Uterus (tissue), 2 donors: Measurements from ENCODE around the gene PKM.

Experiments used
- POLR2A ChIP-seq, 2 donors: fragments of 450-650 bp; IDR thresholded peaks; one replicate each; pipeline ENCODE4 v1.6.1; 2016; ENCODE audit warnings: antibody characterized with exemption in 2 of 2, mild to moderate bottlenecking in 1 of 2, moderate library complexity in 1 of 2
- TF ChIP-seq, protein P1 (sequence below), 4 experiments: fragments of 200-600 bp in 2 of 4; fragments of 450-650 bp in 2 of 4; sonication (generic) in 2 of 4; IDR thresholded peaks; one replicate each; pipeline ENCODE4 v1.5.1; 2016 to 2019; ENCODE audit warnings: antibody characterized with exemption in 4 of 4, mild to moderate bottlenecking in 2 of 4, moderate library complexity in 1 of 4

- no peak for TF ChIP-seq POLR2A (IDR thresholded peaks at IDR 0.05)
- TF ChIP-seq, protein P1, sequence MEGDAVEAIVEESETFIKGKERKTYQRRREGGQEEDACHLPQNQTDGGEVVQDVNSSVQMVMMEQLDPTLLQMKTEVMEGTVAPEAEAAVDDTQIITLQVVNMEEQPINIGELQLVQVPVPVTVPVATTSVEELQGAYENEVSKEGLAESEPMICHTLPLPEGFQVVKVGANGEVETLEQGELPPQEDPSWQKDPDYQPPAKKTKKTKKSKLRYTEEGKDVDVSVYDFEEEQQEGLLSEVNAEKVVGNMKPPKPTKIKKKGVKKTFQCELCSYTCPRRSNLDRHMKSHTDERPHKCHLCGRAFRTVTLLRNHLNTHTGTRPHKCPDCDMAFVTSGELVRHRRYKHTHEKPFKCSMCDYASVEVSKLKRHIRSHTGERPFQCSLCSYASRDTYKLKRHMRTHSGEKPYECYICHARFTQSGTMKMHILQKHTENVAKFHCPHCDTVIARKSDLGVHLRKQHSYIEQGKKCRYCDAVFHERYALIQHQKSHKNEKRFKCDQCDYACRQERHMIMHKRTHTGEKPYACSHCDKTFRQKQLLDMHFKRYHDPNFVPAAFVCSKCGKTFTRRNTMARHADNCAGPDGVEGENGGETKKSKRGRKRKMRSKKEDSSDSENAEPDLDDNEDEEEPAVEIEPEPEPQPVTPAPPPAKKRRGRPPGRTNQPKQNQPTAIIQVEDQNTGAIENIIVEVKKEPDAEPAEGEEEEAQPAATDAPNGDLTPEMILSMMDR (IDR thresholded peaks at IDR 0.05): no peak
These were observed 28.0 kb downstream of the PKM start for GRCh38 chr15:72202801-72203506.
